ENCODE results near the gene SLC26A9. TPM values are rescaled to one million over a fixed set of nuclear protein-coding genes. Genes with fewer than 3 reads are reported as not detected.

SLC26A9 gene
- total and polyA plus RNA-seq, 10 of the 15 experiments (the other 5 are each of a cell fraction or from before 2014, with no cell fraction given), result 0.09 to 0.40 (median 0.17) TPM

DNA sequence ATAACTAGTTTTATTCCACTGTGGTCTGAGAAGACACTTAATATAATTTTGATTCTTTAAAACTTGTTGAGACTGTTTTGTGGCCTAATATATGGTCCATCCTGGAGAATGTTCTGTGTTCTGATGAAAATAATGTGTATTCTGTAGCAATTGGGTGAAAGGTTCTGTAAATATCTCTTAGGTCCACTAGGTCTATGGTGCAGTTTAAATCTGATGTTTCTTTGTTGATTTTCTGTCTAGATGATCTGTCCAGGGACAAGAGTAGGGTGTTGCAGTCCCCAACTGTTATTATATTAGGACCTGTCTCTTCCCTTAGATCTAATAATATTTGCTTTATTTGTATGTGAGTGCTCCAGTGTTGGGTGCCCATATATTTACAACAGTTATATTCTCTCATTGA, 59.5 kb downstream of the SLC26A9 start (continued):
- TF ChIP-seq BCLAF1 (IDR thresholded peaks at IDR 0.05) (no peak), RUNX3 (IDR thresholded peaks at IDR 0.05; ENCODE audit: low read length) (no peak)

- H3K79me2 ChIP-seq (ENCODE audit: control insufficient read depth, insufficient read depth, low read length), result no peaks in the 10 kb centered on the region
- H4K20me1 ChIP-seq (ENCODE audit: control insufficient read depth, insufficient read depth), result no peaks in the 10 kb centered on the region
- ChIA-PET POLR2A (no interaction called here), CTCF (interaction anchor here (1.0 kb wide), 1 partner anchor 96 kb away, joined by 3 read pairs; no protein-coding TSS in a partner anchor), SMC1A (ENCODE audit: uncharacterized antibody, unreplicated experiment) (no interaction called here), RAD21 (ENCODE audit: unreplicated experiment) (no interaction called here)
- H3K4me1 ChIP-seq (ENCODE audit: control insufficient read depth, insufficient read depth, low read length), result no peaks in the 10 kb centered on the region
- no peaks in the 10 kb centered on the region; the same call in 2 of the 3 replicates for H3K9me3 ChIP-seq (replicated peaks; ENCODE audit: control insufficient read depth, insufficient read depth, low read length)
- BruUV-seq (replicated peaks), result no TSS peak
- no peaks in the 10 kb centered on the region for H3K36me3 ChIP-seq (ENCODE audit: control insufficient read depth in 2 of 2, insufficient read depth in 2 of 2, low read length in 1 of 2)
- H3K9ac ChIP-seq (ENCODE audit: control insufficient read depth, insufficient read depth, low read length), result no peak overlapping the region
- DNase-seq (ENCODE audit: low read depth, low spot score) (no peak), ATAC-seq (no peak), FAIRE-seq (no peak)
- no peak overlapping the region for H2AFZ ChIP-seq (ENCODE audit: control insufficient read depth, low read depth, low read length)
- no peak overlapping the region for H3K27ac ChIP-seq (ENCODE audit: control insufficient read depth, insufficient read depth)
- TF ChIP-seq PML (IDR thresholded peaks at IDR 0.05; ENCODE audit: low read length) (no peak), ZZZ3 (IDR thresholded peaks at IDR 0.05; ENCODE audit: control insufficient read depth, insufficient read length, low read depth) (no peak), USF1 (IDR thresholded peaks at IDR 0.05; ENCODE audit: borderline replicate concordance, extremely low read length, insufficient read depth, low read depth, low read length) (no peak), BHLHE40 (IDR thresholded peaks at IDR 0.05; ENCODE audit: borderline replicate concordance in 1 of 2, low read depth in 2 of 2, low read length in 1 of 2) (no peak), EZH2 (IDR thresholded peaks at IDR 0.05; ENCODE audit: borderline replicate concordance, control insufficient read depth, low read depth, low read length) (no peak)
- TF ChIP-seq, protein P1, sequence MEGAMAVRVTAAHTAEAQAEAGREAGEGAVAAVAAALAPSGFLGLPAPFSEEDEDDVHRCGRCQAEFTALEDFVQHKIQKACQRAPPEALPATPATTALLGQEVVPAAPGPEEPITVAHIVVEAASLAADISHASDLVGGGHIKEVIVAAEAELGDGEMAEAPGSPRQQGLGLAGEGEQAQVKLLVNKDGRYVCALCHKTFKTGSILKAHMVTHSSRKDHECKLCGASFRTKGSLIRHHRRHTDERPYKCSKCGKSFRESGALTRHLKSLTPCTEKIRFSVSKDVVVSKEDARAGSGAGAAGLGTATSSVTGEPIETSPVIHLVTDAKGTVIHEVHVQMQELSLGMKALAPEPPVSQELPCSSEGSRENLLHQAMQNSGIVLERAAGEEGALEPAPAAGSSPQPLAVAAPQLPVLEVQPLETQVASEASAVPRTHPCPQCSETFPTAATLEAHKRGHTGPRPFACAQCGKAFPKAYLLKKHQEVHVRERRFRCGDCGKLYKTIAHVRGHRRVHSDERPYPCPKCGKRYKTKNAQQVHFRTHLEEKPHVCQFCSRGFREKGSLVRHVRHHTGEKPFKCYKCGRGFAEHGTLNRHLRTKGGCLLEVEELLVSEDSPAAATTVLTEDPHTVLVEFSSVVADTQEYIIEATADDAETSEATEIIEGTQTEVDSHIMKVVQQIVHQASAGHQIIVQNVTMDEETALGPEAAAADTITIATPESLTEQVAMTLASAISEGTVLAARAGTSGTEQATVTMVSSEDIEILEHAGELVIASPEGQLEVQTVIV (IDR thresholded peaks at IDR 0.05; ENCODE audit: borderline replicate concordance, partially characterized antibody), result no peak
- H3K27me3 ChIP-seq (replicated peaks in 1 of 2; ENCODE audit: control insufficient read depth in 2 of 2, insufficient read depth in 2 of 2, low read length in 1 of 2), result no peaks in the 10 kb centered on the region
- H3K4me2 ChIP-seq (ENCODE audit: control insufficient read depth, insufficient read depth), result no peak overlapping the region
- in situ Hi-C loops (cut with MboI), result no loop called here
- intact Hi-C loops (cut with micrococcal nuclease; ENCODE audit: unreplicated experiment), result no loop called here
- no peak overlapping the region for H3K4me3 ChIP-seq
Measured at GRCh38 chr1:205880923-205881322, 62.3 kb downstream of the SLC26A9 start.
